GM19372 (cell line): ENCODE results near the gene AGPAT1.

ENCODE experiments used
- ATAC-seq: cut with Tn5 transposase; IDR thresholded peaks from one replicate; pipeline ENCODE4 v1.9.1; 2021; ENCODE audit warnings: mild to moderate bottlenecking, low read depth, moderate library complexity; ENCODE audit not compliant: unreplicated experiment

AGPAT1 gene

GRCh38 chr6:32173051-32173727 is 2.7 kb downstream of the AGPAT1 start:
- no peak for ATAC-seq

GRCh38 chr6:32171234-32171633 is 4.7 kb downstream of the AGPAT1 start:
- no peak for ATAC-seq

GRCh38 chr6:32170294-32170693 is 5.6 kb downstream of the AGPAT1 start:
- no peak for ATAC-seq

GRCh38 chr6:32168807-32169591 is 6.9 kb downstream of the AGPAT1 start:
- ATAC-seq = no peak

- no peak for ATAC-seq
Measured at GRCh38 chr6:32168350-32168749, 7.5 kb downstream of the AGPAT1 start.

- ATAC-seq = no peak
Measured at GRCh38 chr6:32167761-32168262, 8.1 kb downstream of the AGPAT1 start.

GRCh38 chr6:32167154-32167760 is 8.6 kb downstream of the AGPAT1 start:
- no peak for ATAC-seq

GRCh38 chr6:32166411-32167061 is 9.3 kb downstream of the AGPAT1 start:
- no peak for ATAC-seq

- ATAC-seq = no peak
Measured at GRCh38 chr6:32164295-32164694, 11.6 kb downstream of the AGPAT1 start, which contains the start of gene EGFL8. Gene EGFL8 (plus strand): TSS chr6:32164595. CDS start chr6:32166166, 1,571 bp downstream.

GRCh38 chr6:32163559-32164258 is 12.2 kb downstream of the AGPAT1 start:
- no peak for ATAC-seq

GRCh38 chr6:32158052-32158451 is 17.8 kb downstream of the AGPAT1 start:
- ATAC-seq = no peak

GRCh38 chr6:32156891-32157290 is 19.0 kb downstream of the AGPAT1 start:
- no peak for ATAC-seq

- no peak for ATAC-seq
Measured at GRCh38 chr6:32154514-32155161, 21.2 kb downstream of the AGPAT1 start.

- no peak for ATAC-seq
Measured at GRCh38 chr6:32153564-32154513, 22.0 kb downstream of the AGPAT1 start, which contains the start of gene PPT2. Gene PPT2 (plus strand): TSS chr6:32154141. CDS start chr6:32154595, 454 bp downstream.

- ATAC-seq = no peak
Measured at GRCh38 chr6:32152769-32153563, 22.9 kb downstream of the AGPAT1 start.

GRCh38 chr6:32151863-32152768 is 23.8 kb downstream of the AGPAT1 start, which contains the start of gene PRRT1:
Gene PRRT1 (minus strand): TSS chr6:32151939. CDS start chr6:32151827, 112 bp downstream.
- no peak for ATAC-seq
